Activated naive CD8-positive, alpha-beta T cell treated with anti-CD3 and anti-CD28 coated beads, Interleukin-2, amount 10 ng/mL, durations not matched to agents 7 days and 5 days (primary cell): Measurements from ENCODE around the gene ZC3H12A. TPM values are rescaled to one million over a fixed set of nuclear protein-coding genes. Genes with fewer than 3 reads are reported as not detected.

Experiments
- ATAC-seq: fragments of 150-1000 bp; cut with Tn5 transposase; one replicate; pipeline ENCODE4 v1.10.0; 2021; ENCODE audit warnings: low read depth, moderate library complexity
- POLR2A ChIA-PET: fragments of 350-600 bp; sonication (Branson Sonifier 250); formaldehyde crosslinking; loops from one replicate; lab custom pipeline; 2021; ENCODE audit warnings: antibody characterized with exemption; lab: Charles Lee
- DNase-seq: peaks from one replicate; pipeline ENCODE4 v3.0.0; 2021
- H3K27ac Mint-ChIP-seq: one replicate; pipeline ENCODE4 v1.8.0; 2022; ENCODE audit warnings: mild to moderate bottlenecking, mixed read lengths
- H3K27me3 Mint-ChIP-seq: one replicate; pipeline ENCODE4 v1.8.0; 2022; ENCODE audit warnings: mild to moderate bottlenecking, moderate library complexity, mixed read lengths
- H3K36me3 Mint-ChIP-seq: one replicate; pipeline ENCODE4 v1.8.0; 2021; ENCODE audit warnings: mild to moderate bottlenecking, mixed read lengths
- H3K4me1 Mint-ChIP-seq: one replicate; pipeline ENCODE4 v1.8.0; 2021; ENCODE audit warnings: mixed read lengths
- H3K4me3 Mint-ChIP-seq: one replicate; pipeline ENCODE4 v1.8.0; 2022; ENCODE audit warnings: mild to moderate bottlenecking, moderate library complexity, mixed read lengths
- H3K9me3 Mint-ChIP-seq: one replicate; pipeline ENCODE4 v1.8.0; 2021; ENCODE audit warnings: mixed read lengths
- total RNA-seq, 2 experiments: library from RNA; stranded (reverse); gene quantifications; one replicate each; pipeline ENCODE4 v1.2.3, GENCODE V29; 2021

ZC3H12A gene
- 10 to 100 TPM; 31.0 to 34.6 TPM for total RNA-seq

- POLR2A ChIA-PET: interaction anchor here (0.6 to 7.1 kb wide), 12 partner anchors 8 to 1516 kb away, joined by 3 to 71 read pairs (median 4); partner anchors contain the start of genes AKIRIN1, CDCA8 and MEAF6
- no peaks in the 10 kb centered on the region for H3K9me3 Mint-ChIP-seq
- H3K27ac Mint-ChIP-seq: peak within 1 kb of the TSS; percentile 98
- peak; percentile 99 for DNase-seq
- H3K27me3 Mint-ChIP-seq: no peaks in the 10 kb centered on the region
- peak; percentile 62 for ATAC-seq
- H3K4me3 Mint-ChIP-seq: peak within 1 kb of the TSS; percentile 99
- peaks cover 31% of the 10 kb centered on the region for H3K36me3 Mint-ChIP-seq
- peaks cover 49% of the 10 kb centered on the region for H3K4me1 Mint-ChIP-seq
These were observed at the start of gene ZC3H12A for GRCh38 chr1:37474046-37474696. ZC3H12A (plus strand) TSS chr1:37474580; CDS start chr1:37475497, 917 bp downstream.

GRCh38 chr1:37425221-37425620 is 49.2 kb upstream of the ZC3H12A start:
- ATAC-seq (no peak), DNase-seq (no peak)
- H3K36me3 Mint-ChIP-seq: no peaks in the 10 kb centered on the region
- no peaks in the 10 kb centered on the region for H3K4me1 Mint-ChIP-seq
- no peak overlapping the region for H3K27ac Mint-ChIP-seq
- H3K27me3 Mint-ChIP-seq: peaks cover 20% of the 10 kb centered on the region
- no peaks in the 10 kb centered on the region for H3K9me3 Mint-ChIP-seq
- POLR2A ChIA-PET: no interaction called here
- no peak overlapping the region for H3K4me3 Mint-ChIP-seq

DNA sequence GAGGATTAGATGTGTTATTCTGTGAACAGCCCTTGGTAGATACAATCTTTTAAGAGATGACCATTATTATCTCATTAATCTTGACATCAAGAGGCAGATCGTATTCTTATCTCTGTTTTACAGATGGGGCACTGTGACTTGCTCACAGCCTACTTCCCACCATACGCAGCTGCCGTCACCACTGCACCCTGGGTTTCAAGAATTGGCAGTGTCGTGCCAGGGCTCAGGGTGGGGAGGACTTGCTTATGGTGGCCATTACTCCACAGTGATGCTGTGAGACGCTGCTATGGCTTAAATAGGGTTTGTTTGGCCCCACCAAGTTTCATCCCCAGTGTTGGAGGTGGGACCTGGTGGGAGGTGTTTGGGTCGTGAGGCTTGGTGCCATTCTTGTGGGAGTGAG is 45.4 kb upstream of the ZC3H12A start:
- no peak overlapping the region for H3K4me3 Mint-ChIP-seq
- peaks cover 13% of the 10 kb centered on the region for H3K27me3 Mint-ChIP-seq
- POLR2A ChIA-PET: no interaction called here

GRCh38 chr1:37430103-37430985 is 44.0 kb upstream of the ZC3H12A start:
- ATAC-seq (no peak), DNase-seq (no peak)
- H3K36me3 Mint-ChIP-seq: no peaks in the 10 kb centered on the region
- H3K9me3 Mint-ChIP-seq: no peaks in the 10 kb centered on the region
- H3K4me3 Mint-ChIP-seq: no peak overlapping the region
- H3K27me3 Mint-ChIP-seq: peaks cover 15% of the 10 kb centered on the region
- H3K4me1 Mint-ChIP-seq: no peaks in the 10 kb centered on the region
- no peak overlapping the region for H3K27ac Mint-ChIP-seq
- POLR2A ChIA-PET: no interaction called here

More for the DNA sequence above, 45.4 kb upstream of the ZC3H12A start:
- Mint-ChIP-seq H3K9me3 (no peaks in the 10 kb centered on the region), H3K27ac (no peak overlapping the region), H3K36me3 (no peaks in the 10 kb centered on the region), H3K4me1 (no peaks in the 10 kb centered on the region)
- ATAC-seq: no peak
- no peak for DNase-seq

DNA sequence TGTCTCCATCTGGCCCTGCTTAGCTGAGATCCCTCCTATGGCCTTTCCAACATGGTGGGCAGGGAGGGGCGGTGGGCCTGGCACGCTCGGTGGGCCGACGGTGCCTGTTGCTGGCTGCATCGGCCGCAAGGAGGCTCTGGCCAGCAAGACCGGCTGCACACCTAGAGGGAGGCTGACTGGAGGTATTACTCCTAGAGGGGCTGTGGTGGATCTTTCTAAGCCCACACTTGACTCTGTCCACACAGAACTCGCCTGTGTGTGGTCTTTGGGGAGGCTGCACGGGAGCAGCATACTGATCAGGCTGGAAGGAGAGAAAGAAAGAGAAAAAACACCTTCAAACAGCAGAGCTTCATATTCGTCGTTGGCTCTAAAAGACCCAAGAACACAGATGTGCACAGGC is 41.7 kb upstream of the ZC3H12A start:
- Mint-ChIP-seq H3K4me1 (no peaks in the 10 kb centered on the region), H3K27me3 (peaks cover 11% of the 10 kb centered on the region)
- POLR2A ChIA-PET: no interaction called here

DNA sequence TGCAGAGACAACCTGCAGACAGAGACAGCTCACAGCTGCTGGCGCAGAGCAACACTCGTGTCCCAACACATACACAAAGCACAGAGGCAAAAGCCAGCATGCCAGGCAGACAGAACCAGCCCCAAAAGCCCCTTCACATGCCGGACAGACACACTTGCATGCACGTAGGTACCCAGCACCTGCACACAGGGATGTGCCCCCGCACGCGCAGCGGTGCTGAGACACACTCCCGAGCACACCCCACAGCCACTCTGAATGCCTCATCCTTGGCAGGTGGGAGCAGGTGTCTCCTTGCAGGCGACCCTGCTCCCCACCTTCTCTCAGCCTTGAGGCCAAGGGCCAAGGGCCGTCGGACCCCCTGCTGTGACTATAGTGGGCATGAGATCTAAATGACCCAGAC is 41.2 kb upstream of the ZC3H12A start:
- no peaks in the 10 kb centered on the region for H3K9me3 Mint-ChIP-seq
- no peaks in the 10 kb centered on the region for H3K4me1 Mint-ChIP-seq
- DNase-seq: no peak
- ATAC-seq: no peak
- H3K36me3 Mint-ChIP-seq: no peaks in the 10 kb centered on the region
- POLR2A ChIA-PET: no interaction called here
- H3K4me3 Mint-ChIP-seq: no peak overlapping the region
- H3K27me3 Mint-ChIP-seq: peaks cover 9% of the 10 kb centered on the region
- H3K27ac Mint-ChIP-seq: no peak overlapping the region

More for the DNA sequence above, 41.7 kb upstream of the ZC3H12A start:
- Mint-ChIP-seq H3K4me3 (no peak overlapping the region), H3K27ac (no peak overlapping the region), H3K9me3 (no peaks in the 10 kb centered on the region), H3K36me3 (no peaks in the 10 kb centered on the region)
- no peak for ATAC-seq
- no peak for DNase-seq

GRCh38 chr1:37434292-37435225 is 39.8 kb upstream of the ZC3H12A start:
- POLR2A ChIA-PET: no interaction called here
- Mint-ChIP-seq H3K9me3 (no peaks in the 10 kb centered on the region), H3K27me3 (peaks cover 9% of the 10 kb centered on the region), H3K36me3 (no peaks in the 10 kb centered on the region), H3K4me3 (no peak overlapping the region), H3K4me1 (no peaks in the 10 kb centered on the region), H3K27ac (no peak overlapping the region)
- ATAC-seq (peak; percentile 83), DNase-seq (peak; percentile 82)

GRCh38 chr1:37437087-37437486 is 37.3 kb upstream of the ZC3H12A start:
- no peak overlapping the region for H3K27ac Mint-ChIP-seq
- H3K27me3 Mint-ChIP-seq: peaks cover 5% of the 10 kb centered on the region
- ATAC-seq (no peak), DNase-seq (no peak)
- H3K9me3 Mint-ChIP-seq: no peaks in the 10 kb centered on the region
- no peaks in the 10 kb centered on the region for H3K36me3 Mint-ChIP-seq
- H3K4me3 Mint-ChIP-seq: no peak overlapping the region
- no peaks in the 10 kb centered on the region for H3K4me1 Mint-ChIP-seq
- POLR2A ChIA-PET: interaction anchor here (0.5 kb wide), 2 partner anchors 26 to 1226 kb away, joined by 3 read pairs; no protein-coding TSS in a partner anchor

- Mint-ChIP-seq H3K36me3 (no peaks in the 10 kb centered on the region), H3K27ac (no peak overlapping the region), H3K9me3 (no peaks in the 10 kb centered on the region), H3K4me3 (no peak overlapping the region), H3K4me1 (no peaks in the 10 kb centered on the region), H3K27me3 (peaks cover 14% of the 10 kb centered on the region)
- DNase-seq (no peak), ATAC-seq (no peak)
- POLR2A ChIA-PET: no interaction called here
These were observed 36.1 kb upstream of the ZC3H12A start for GRCh38 chr1:37438037-37438868.

- Mint-ChIP-seq H3K27me3 (peaks cover 14% of the 10 kb centered on the region), H3K27ac (no peak overlapping the region), H3K4me1 (no peaks in the 10 kb centered on the region), H3K36me3 (no peaks in the 10 kb centered on the region), H3K4me3 (no peak overlapping the region), H3K9me3 (no peaks in the 10 kb centered on the region)
- DNase-seq (no peak), ATAC-seq (no peak)
- POLR2A ChIA-PET: no interaction called here
These were observed 35.5 kb upstream of the ZC3H12A start for GRCh38 chr1:37438869-37439343.

GRCh38 chr1:37439349-37439995 is 34.9 kb upstream of the ZC3H12A start:
- no peak overlapping the region for H3K4me3 Mint-ChIP-seq
- POLR2A ChIA-PET: no interaction called here

GRCh38 chr1:37441490-37441889 is 32.9 kb upstream of the ZC3H12A start:
- H3K4me1 Mint-ChIP-seq: no peaks in the 10 kb centered on the region

More at GRCh38 chr1:37439349-37439995, 34.9 kb upstream of the ZC3H12A start:
- ATAC-seq (no peak), DNase-seq (no peak)
- no peaks in the 10 kb centered on the region for H3K36me3 Mint-ChIP-seq
- H3K4me1 Mint-ChIP-seq: no peaks in the 10 kb centered on the region
- H3K27me3 Mint-ChIP-seq: peaks cover 14% of the 10 kb centered on the region
- H3K27ac Mint-ChIP-seq: no peak overlapping the region
- no peaks in the 10 kb centered on the region for H3K9me3 Mint-ChIP-seq

More at GRCh38 chr1:37441490-37441889, 32.9 kb upstream of the ZC3H12A start:
- POLR2A ChIA-PET: no interaction called here
- no peak for ATAC-seq
- no peak for DNase-seq
- Mint-ChIP-seq H3K27ac (no peak overlapping the region), H3K27me3 (peaks cover 18% of the 10 kb centered on the region), H3K36me3 (no peaks in the 10 kb centered on the region), H3K4me3 (no peak overlapping the region), H3K9me3 (no peaks in the 10 kb centered on the region)
